Measurements from ENCODE around the gene C11orf24. TPM values are rescaled to one million over a fixed set of nuclear protein-coding genes. Genes with fewer than 3 reads are reported as not detected.

Gene C11orf24
- total RNA-seq, 1 experiment from 2014 or later, result 37.8 TPM

GRCh38 chr11:68295940-68296339 is 24.2 kb upstream of the C11orf24 start (continued):
- TF ChIP-seq FOSL1 (IDR thresholded peaks at IDR 0.05; ENCODE audit: low read depth) (no peak), EZH2phosphoT487 (IDR thresholded peaks at IDR 0.05; ENCODE audit: borderline replicate concordance) (no peak), CBX3 (IDR thresholded peaks at IDR 0.05; ENCODE audit: low read depth) (no peak), SRF (IDR thresholded peaks at IDR 0.05; ENCODE audit: low read depth) (no peak), MAX (IDR thresholded peaks at IDR 0.05) (no peak), RAD21 (IDR thresholded peaks at IDR 0.05; ENCODE audit: low read depth) (no peak)

- ATAC-seq (no peak), DNase-seq (ENCODE audit: low read depth, low spot score) (no peak)
- no peaks in the 10 kb centered on the region for H3K27me3 ChIP-seq (ENCODE audit: insufficient read depth, low read length)
- intact Hi-C loops (cut with micrococcal nuclease), result no loop called here
- POLR2A ChIA-PET, result no interaction called here
- no peak overlapping the region for H3K27ac ChIP-seq (ENCODE audit: low read depth, low read length)
- H3K4me2 ChIP-seq (ENCODE audit: low read length), result no peak overlapping the region
- RAD21 ChIA-PET (ENCODE audit: low non-redundant PET in 1 of 2, low total read pairs in 2 of 2, uncharacterized antibody in 2 of 2, unreplicated experiment in 2 of 2), result no interaction called here
- H3K9me3 ChIP-seq (ENCODE audit: control insufficient read depth in 1 of 2, insufficient read depth in 1 of 2, low read depth in 1 of 2, low read length in 2 of 2), result no peaks in the 10 kb centered on the region
- H2AFZ ChIP-seq (ENCODE audit: low read depth, low read length, poor library complexity, severe bottlenecking), result no peak overlapping the region
- CTCF ChIA-PET, result interaction anchor here (1.5 to 5.0 kb wide), 2 partner anchors 23 to 38 kb away, joined by 8 to 30 read pairs; partner anchors contain the start of gene C11orf24
- no peaks in the 10 kb centered on the region for H3K9me2 ChIP-seq (ENCODE audit: insufficient read depth)
- no peaks in the 10 kb centered on the region for H4K20me1 ChIP-seq (ENCODE audit: insufficient read depth)
- H3K4me1 ChIP-seq (ENCODE audit: control insufficient read depth in 1 of 2, insufficient read depth in 2 of 2, low read length in 2 of 2), result peaks cover 6 to 22% of the 10 kb centered on the region in 2 experiments; a peak in 3 of 4 replicates
- BruUV-seq (replicated peaks), result no TSS peak
- TF ChIP-seq EZH2 (IDR thresholded peaks at IDR 0.05), result no peak
- H3K36me3 ChIP-seq (ENCODE audit: control insufficient read depth in 1 of 2, insufficient read depth in 2 of 2, low read length in 2 of 2), result no peaks in the 10 kb centered on the region
- no peak overlapping the region for H3K4me3 ChIP-seq (replicated peaks in 1 of 2; ENCODE audit: low read depth in 1 of 2, low read length in 2 of 2)
- H3K79me2 ChIP-seq (ENCODE audit: insufficient read depth, low read length), result no peaks in the 10 kb centered on the region
- H3K9ac ChIP-seq (ENCODE audit: low read length), result no peak overlapping the region
Observed at GRCh38 chr11:68295271-68295670, 23.5 kb upstream of the C11orf24 start.

GRCh38 chr11:68293708-68294107 is 21.9 kb upstream of the C11orf24 start:
- no TSS peak for BruUV-seq (replicated peaks)
- H3K4me1 ChIP-seq (ENCODE audit: control insufficient read depth in 1 of 2, insufficient read depth in 2 of 2, low read length in 2 of 2), result peaks cover 6 to 17% of the 10 kb centered on the region in 2 experiments; a peak in 3 of 4 replicates
- ChIA-PET POLR2A (no interaction called here), RAD21 (ENCODE audit: low non-redundant PET in 1 of 2, low total read pairs in 2 of 2, uncharacterized antibody in 2 of 2, unreplicated experiment in 2 of 2) (no interaction called here), CTCF (no interaction called here)
- ATAC-seq (no peak), DNase-seq (ENCODE audit: low read depth, low spot score) (no peak)
- H4K20me1 ChIP-seq (ENCODE audit: insufficient read depth), result no peaks in the 10 kb centered on the region
- H3K4me2 ChIP-seq (ENCODE audit: low read length), result no peak overlapping the region
- no peak overlapping the region for H3K27ac ChIP-seq (ENCODE audit: low read depth, low read length)
- H2AFZ ChIP-seq (ENCODE audit: low read depth, low read length, poor library complexity, severe bottlenecking), result no peak overlapping the region
- intact Hi-C loops (cut with micrococcal nuclease), result no loop called here
- H3K79me2 ChIP-seq (ENCODE audit: insufficient read depth, low read length), result no peaks in the 10 kb centered on the region
- H3K4me3 ChIP-seq (replicated peaks in 1 of 2; ENCODE audit: low read depth in 1 of 2, low read length in 2 of 2), result no peak overlapping the region
- H3K27me3 ChIP-seq (ENCODE audit: insufficient read depth, low read length), result no peaks in the 10 kb centered on the region
- H3K36me3 ChIP-seq (ENCODE audit: control insufficient read depth in 1 of 2, insufficient read depth in 2 of 2, low read length in 2 of 2), result no peaks in the 10 kb centered on the region
- no peak overlapping the region for H3K9ac ChIP-seq (ENCODE audit: low read length)
- no peaks in the 10 kb centered on the region for H3K9me2 ChIP-seq (ENCODE audit: insufficient read depth)
- 0 out of 4 replicates have a peak, but pooled peaks cover 0 to 3% of the 10 kb centered on the region in 2 experiments for H3K9me3 ChIP-seq (ENCODE audit: control insufficient read depth in 1 of 2, insufficient read depth in 1 of 2, low read depth in 1 of 2, low read length in 2 of 2)
- no peak for TF ChIP-seq EGR1 (IDR thresholded peaks at IDR 0.05; ENCODE audit: low read depth)
- no peak for TF ChIP-seq MAX (IDR thresholded peaks at IDR 0.05)
- no peak for TF ChIP-seq TCF7L2 (IDR thresholded peaks at IDR 0.05; ENCODE audit: borderline replicate concordance, extremely low read depth, insufficient read depth, insufficient read length)
- no peak for TF ChIP-seq ZFX (IDR thresholded peaks at IDR 0.05)
- TF ChIP-seq RAD21 (IDR thresholded peaks at IDR 0.05; ENCODE audit: low read depth), result no peak
- TF ChIP-seq ELF1 (IDR thresholded peaks at IDR 0.05; ENCODE audit: borderline replicate concordance, low read depth), result no peak
- TF ChIP-seq REST (IDR thresholded peaks at IDR 0.05; ENCODE audit: low read depth), result no peak
- TF ChIP-seq CTCF (IDR thresholded peaks at IDR 0.05 in 2 of 3, conservative IDR thresholded peaks at IDR 0.05 in 1 of 3; ENCODE audit: borderline replicate concordance in 1 of 3, insufficient read depth in 1 of 3, low read depth in 2 of 3, low read length in 2 of 3), result no peak
